HEK293 (cell line): Measurements from ENCODE around the gene NDRG4.

Experiments used
- CTCF ChIA-PET: fragments of 350-600 bp; formaldehyde crosslinking; extraction: SDS; loops from one replicate; lab custom pipeline; 2021; ENCODE audit warnings: antibody characterized with exemption; lab: Yijun Ruan, JAX
- POLR2A ChIA-PET: fragments of 300-600 bp; formaldehyde crosslinking; extraction: SDS; loops from one replicate; lab custom pipeline; 2020; ENCODE audit warnings: antibody characterized with exemption, inconsistent platforms; lab: Yijun Ruan, JAX
- H3K27ac ChIP-seq: fragments of 200-500 bp; sonication (Bioruptor generic); 2 replicates; pipeline ENCODE4 v1.5.1; 2014; ENCODE audit warnings: low read depth, low read length, control low read depth, inconsistent platforms; ENCODE audit errors: extremely low read depth
- H3K36me3 ChIP-seq, 2 experiments: fragments of 200-500 bp in 1 of 2; sonication (Bioruptor generic) in 1 of 2; 1 replicate in 1 of 2; 2 replicates in 1 of 2; pipeline ENCODE4 v1.5.1; 2014 to 2017; ENCODE audit warnings: inconsistent platforms in 2 of 2, low read length in 2 of 2; ENCODE audit not compliant: control insufficient read depth in 2 of 2, insufficient read depth in 1 of 2
- H3K4me1 ChIP-seq: fragments of 200-500 bp; sonication (Bioruptor generic); 2 replicates; pipeline ENCODE4 v1.5.1; 2014; ENCODE audit warnings: mild to moderate bottlenecking, low read length, inconsistent platforms; ENCODE audit not compliant: control insufficient read depth, insufficient read depth
- H3K4me3 ChIP-seq: 2 replicates; pipeline ENCODE4 v1.5.1; 2011; ENCODE audit warnings: low read depth, mild to moderate bottlenecking, control low read depth, low read length, moderate library complexity
- H3K9me3 ChIP-seq: fragments of 200-500 bp; sonication (Bioruptor generic); 2 replicates; pipeline ENCODE4 v1.5.1; 2014; ENCODE audit warnings: low read depth, low read length, inconsistent platforms; ENCODE audit not compliant: control insufficient read depth, insufficient read depth
- GLI2 ChIP-seq: fragments of 450-650 bp; formaldehyde crosslinking; IDR thresholded peaks from 2 replicates; pipeline ENCODE4; 2017; ENCODE audit warnings: missing biosample characterization, missing genetic modification characterization, low read depth, borderline replicate concordance
- KLF10 ChIP-seq: fragments of 450-650 bp; IDR thresholded peaks from 2 replicates; pipeline ENCODE4 v1.5.1; 2018; ENCODE audit warnings: missing biosample characterization, mild to moderate bottlenecking, missing genetic modification characterization
- MYNN ChIP-seq: fragments of 450-650 bp; formaldehyde crosslinking; IDR thresholded peaks from 2 replicates; pipeline ENCODE4 v1.5.1; 2016; ENCODE audit warnings: missing biosample characterization, missing genetic modification characterization, borderline replicate concordance
- REST ChIP-seq: fragments of 450-650 bp; formaldehyde crosslinking; IDR thresholded peaks from 2 replicates; pipeline ENCODE4 v1.5.1; 2016; ENCODE audit warnings: missing biosample characterization, missing genetic modification characterization
- ZBTB1 ChIP-seq: fragments of 450-650 bp; formaldehyde crosslinking; IDR thresholded peaks from 2 replicates; pipeline ENCODE4 v1.5.1; 2016; ENCODE audit warnings: missing biosample characterization, missing genetic modification characterization
- ZBTB20 ChIP-seq: fragments of 450-650 bp; formaldehyde crosslinking; IDR thresholded peaks from 2 replicates; pipeline ENCODE4 v1.5.1; 2016; ENCODE audit warnings: missing biosample characterization, missing genetic modification characterization
- ZFHX2 ChIP-seq: fragments of 450-650 bp; formaldehyde crosslinking; conservative IDR thresholded peaks from 2 replicates; pipeline ENCODE4 v1.5.1; 2016; ENCODE audit warnings: missing biosample characterization, missing genetic modification characterization
- ZNF10 ChIP-seq: fragments of 450-650 bp; formaldehyde crosslinking; IDR thresholded peaks from 2 replicates; pipeline ENCODE4 v1.5.1; 2017; ENCODE audit warnings: missing biosample characterization, missing genetic modification characterization
- ZNF112 ChIP-seq: fragments of 450-650 bp; formaldehyde crosslinking; IDR thresholded peaks from 2 replicates; pipeline ENCODE4 v1.5.0; 2017; ENCODE audit warnings: missing biosample characterization, missing genetic modification characterization
- ZNF138 ChIP-seq: fragments of 450-650 bp; formaldehyde crosslinking; IDR thresholded peaks from 2 replicates; pipeline ENCODE4 v1.5.1; 2016; ENCODE audit warnings: missing biosample characterization, missing genetic modification characterization, borderline replicate concordance
- ZNF155 ChIP-seq: fragments of 450-650 bp; formaldehyde crosslinking; IDR thresholded peaks from 2 replicates; pipeline ENCODE4 v1.5.1; 2016; ENCODE audit warnings: missing biosample characterization, missing genetic modification characterization
- ZNF157 ChIP-seq: fragments of 450-650 bp; formaldehyde crosslinking; IDR thresholded peaks from 2 replicates; pipeline ENCODE4 v1.5.1; 2016; ENCODE audit warnings: missing biosample characterization, missing genetic modification characterization
- ZNF18 ChIP-seq: fragments of 450-650 bp; formaldehyde crosslinking; IDR thresholded peaks from 2 replicates; pipeline ENCODE4 v1.5.1; 2016; ENCODE audit warnings: missing biosample characterization, missing genetic modification characterization
- ZNF184 ChIP-seq: fragments of 450-650 bp; IDR thresholded peaks from 2 replicates; pipeline ENCODE4 v1.5.1; 2018; ENCODE audit warnings: missing biosample characterization, mild to moderate bottlenecking, missing genetic modification characterization
- ZNF214 ChIP-seq: fragments of 450-650 bp; formaldehyde crosslinking; IDR thresholded peaks from 2 replicates; pipeline ENCODE4 v1.5.1; 2017; ENCODE audit warnings: missing biosample characterization, mild to moderate bottlenecking, missing genetic modification characterization, borderline replicate concordance
- ZNF274 ChIP-seq, 2 experiments: fragments of 200-500 bp in 1 of 2; fragments of 450-650 bp in 1 of 2; sonication (Bioruptor generic) in 1 of 2; formaldehyde crosslinking in 1 of 2; IDR thresholded peaks; 2 replicates each; pipeline versions ENCODE4 v1.5.1 to v1.6.1; 2014 to 2016; ENCODE audit warnings: borderline replicate concordance in 1 of 2, inconsistent platforms in 1 of 2, low read length in 1 of 2, missing biosample characterization in 1 of 2, missing genetic modification characterization in 1 of 2
- ZNF391 ChIP-seq: fragments of 450-650 bp; formaldehyde crosslinking; IDR thresholded peaks from 2 replicates; pipeline ENCODE4 v1.5.1; 2016; ENCODE audit warnings: low read depth, missing biosample characterization, missing genetic modification characterization, borderline replicate concordance
- ZNF398 ChIP-seq: fragments of 450-650 bp; formaldehyde crosslinking; IDR thresholded peaks from 2 replicates; pipeline ENCODE4 v1.5.1; 2017; ENCODE audit warnings: missing biosample characterization, missing genetic modification characterization
- ZNF514 ChIP-seq: fragments of 450-650 bp; formaldehyde crosslinking; IDR thresholded peaks from 2 replicates; pipeline ENCODE4 v1.5.1; 2016; ENCODE audit warnings: missing biosample characterization, missing genetic modification characterization
- ZNF558 ChIP-seq: fragments of 450-650 bp; formaldehyde crosslinking; IDR thresholded peaks from 2 replicates; pipeline ENCODE4 v1.5.1; 2016; ENCODE audit warnings: missing biosample characterization, missing genetic modification characterization
- ZNF585B ChIP-seq: fragments of 450-650 bp; formaldehyde crosslinking; IDR thresholded peaks from 2 replicates; pipeline ENCODE4 v1.5.1; 2016; ENCODE audit warnings: missing biosample characterization, missing genetic modification characterization
- ZNF639 ChIP-seq: fragments of 450-650 bp; formaldehyde crosslinking; IDR thresholded peaks from 2 replicates; pipeline ENCODE4 v1.5.1; 2016; ENCODE audit warnings: missing biosample characterization, missing genetic modification characterization
- ZNF654 ChIP-seq: fragments of 450-650 bp; formaldehyde crosslinking; IDR thresholded peaks from 2 replicates; pipeline ENCODE4 v1.5.1; 2016; ENCODE audit warnings: low read depth, missing biosample characterization, missing genetic modification characterization
- ZNF664 ChIP-seq: fragments of 450-650 bp; formaldehyde crosslinking; IDR thresholded peaks from 2 replicates; pipeline ENCODE4 v1.5.1; 2016; ENCODE audit warnings: missing biosample characterization, missing genetic modification characterization
- ZNF670 ChIP-seq: fragments of 450-650 bp; formaldehyde crosslinking; IDR thresholded peaks from 2 replicates; pipeline ENCODE4 v1.5.1; 2016; ENCODE audit warnings: missing biosample characterization, missing genetic modification characterization, low read depth

Gene NDRG4

GRCh38 chr16:58493756-58494431 lies 6.0 kb upstream of the NDRG4 start:
- ChIA-PET CTCF (interaction anchor here (0.6 to 1.9 kb wide), 3 partner anchors 18 to 251 kb away, joined by 3 to 6 read pairs (median 3); no protein-coding TSS in a partner anchor), POLR2A (no interaction called here)
- no peaks in the 10 kb centered on the region for H3K4me1 ChIP-seq
- no peak overlapping the region for H3K27ac ChIP-seq
- H3K36me3 ChIP-seq, result no peaks in the 10 kb centered on the region
- 0 out of 2 replicates have a peak, but pooled peaks have one; percentile 7 for TF ChIP-seq ZFHX2 (tag by site-specific recombination)
- TF ChIP-seq ZBTB1 (tag by site-specific recombination), result no peak
- no peak overlapping the region for H3K4me3 ChIP-seq
- H3K9me3 ChIP-seq, result no peaks in the 10 kb centered on the region

- Histone ChIP-seq H3K4me3 (no peak overlapping the region), H3K4me1 (0 out of 2 replicates have a peak, but pooled peaks cover under 1% of the 10 kb centered on the region)
- POLR2A ChIA-PET, result interaction anchor here (0.6 to 0.9 kb wide), 3 partner anchors 102 to 348 kb away, joined by 3 read pairs; partner anchors contain the start of gene GINS3
- TF ChIP-seq ZNF138 (no peak), ZNF391 (tag by site-specific recombination) (no peak), GLI2 (tag by site-specific recombination) (no peak), ZNF274 (IDR thresholded peaks at IDR 0.05; ENCODE audit: low read length) (no peak), ZNF274 (tag by site-specific recombination; IDR thresholded peaks at IDR 0.05; ENCODE audit: borderline replicate concordance) (no peak), ZNF654 (tag by site-specific recombination) (0 out of 2 replicates have a peak, but pooled peaks have one; percentile 4), KLF10 (no peak), ZNF639 (tag by site-specific recombination) (no peak), ZBTB20 (tag by site-specific recombination) (0 out of 2 replicates have a peak, but pooled peaks have one; percentile 28), ZNF398 (tag by site-specific recombination) (no peak), MYNN (tag by site-specific recombination) (peak; percentile 98), ZNF214 (tag by site-specific recombination) (no peak), ZNF558 (tag by site-specific recombination) (no peak), ZNF157 (no peak), ZNF112 (tag by site-specific recombination) (no peak), ZNF155 (tag by site-specific recombination) (no peak), ZNF18 (tag by site-specific recombination) (no peak), REST (tag by site-specific recombination) (no peak), ZNF184 (tag by site-specific recombination) (no peak), ZNF514 (tag by site-specific recombination) (no peak), ZNF585B (tag by site-specific recombination) (no peak), ZNF670 (tag by site-specific recombination) (no peak), ZNF664 (no peak), ZNF10 (no peak)
Observed at GRCh38 chr16:58494981-58495520, 4.9 kb upstream of the NDRG4 start.

More at GRCh38 chr16:58494981-58495520, 4.9 kb upstream of the NDRG4 start:
- no peaks in the 10 kb centered on the region for H3K9me3 ChIP-seq
- CTCF ChIA-PET, result interaction anchor here (0.9 to 1.9 kb wide), 11 partner anchors 11 to 261 kb away, joined by 3 to 18 read pairs (median 6); no protein-coding TSS in a partner anchor
- no peaks in the 10 kb centered on the region for H3K36me3 ChIP-seq
- H3K27ac ChIP-seq, result no peak overlapping the region
